MM.1S (cell line): ENCODE data around the gene CAP2.
"Not testable (repeated sequence)": the region's sequence is repeated elsewhere in the genome, so short reads cannot be mapped to it uniquely, and the experiment has no call there.

ENCODE experiments used
- DNase-seq: peaks from one replicate; pipeline ENCODE4 v3.0.0-alpha.2; 2015
- H2AFZ ChIP-seq: fragments of 300-600 bp; sonication (generic); 2 replicates; pipeline ENCODE4 v1.6.0; 2016; ENCODE audit warnings: antibody characterized with exemption, low read length
- H3F3A ChIP-seq: fragments of 300-600 bp; sonication (generic); 2 replicates; pipeline ENCODE4 v1.6.1; 2016; ENCODE audit warnings: mild to moderate bottlenecking, antibody characterized with exemption, low read length, moderate library complexity, mixed read lengths; ENCODE audit not compliant: insufficient read depth
- H3K27ac ChIP-seq: fragments of 300-600 bp; sonication (generic); 2 replicates; pipeline ENCODE4 v1.5.1; 2016; ENCODE audit warnings: mild to moderate bottlenecking, low read length
- H3K27me3 ChIP-seq: fragments of 300-600 bp; sonication (generic); replicated peaks from 2 replicates; pipeline ENCODE4 v1.6.0; 2016; ENCODE audit warnings: low read length; ENCODE audit not compliant: insufficient read depth
- H3K36me3 ChIP-seq: fragments of 300-600 bp; sonication (generic); replicated peaks from 2 replicates; pipeline ENCODE4 v1.6.1; 2016; ENCODE audit warnings: mild to moderate bottlenecking, low read length, mixed read lengths; ENCODE audit not compliant: insufficient read depth
- H3K4me1 ChIP-seq: fragments of 300-600 bp; sonication (generic); 2 replicates; pipeline ENCODE4 v1.6.1; 2016; ENCODE audit warnings: low read length, mixed read lengths
- H3K4me2 ChIP-seq: fragments of 300-600 bp; sonication (generic); 2 replicates; pipeline ENCODE4 v1.6.0; 2016; ENCODE audit warnings: low read depth, low read length
- H3K4me3 ChIP-seq: fragments of 300-600 bp; sonication (generic); 2 replicates; pipeline ENCODE4 v1.5.1; 2016; ENCODE audit warnings: low read length, mixed read lengths
- H3K79me2 ChIP-seq: fragments of 300-600 bp; sonication (generic); 2 replicates; pipeline ENCODE4 v1.6.1; 2016; ENCODE audit warnings: mixed run types, low read length, mixed read lengths
- H3K9ac ChIP-seq: fragments of 300-600 bp; sonication (generic); 2 replicates; pipeline ENCODE4 v1.6.1; 2016; ENCODE audit warnings: low read length, mixed read lengths
- H3K9me2 ChIP-seq: fragments of 300-600 bp; sonication (generic); replicated peaks from 2 replicates; pipeline ENCODE4 v1.6.1; 2016; ENCODE audit warnings: mild to moderate bottlenecking, low read length, mixed read lengths; ENCODE audit not compliant: insufficient read depth
- H3K9me3 ChIP-seq: fragments of 300-600 bp; sonication (generic); replicated peaks from 2 replicates; pipeline ENCODE4 v1.6.1; 2016; ENCODE audit warnings: mild to moderate bottlenecking, low read length, mixed read lengths; ENCODE audit not compliant: insufficient read depth
- H4K20me1 ChIP-seq: fragments of 300-600 bp; sonication (generic); 2 replicates; pipeline ENCODE4 v1.6.1; 2016; ENCODE audit warnings: mild to moderate bottlenecking, low read length, moderate library complexity, mixed read lengths; ENCODE audit not compliant: insufficient read depth
- EZH2 ChIP-seq: fragments of 300-600 bp; sonication (generic); optimal IDR thresholded peaks from 2 replicates; pipeline ENCODE3; 2017; ENCODE audit warnings: low read depth, mild to moderate bottlenecking, antibody characterized with exemption, low read length, mixed read lengths
- EZH2phosphoT487 ChIP-seq: fragments of 300-600 bp; sonication (generic); IDR thresholded peaks from 2 replicates; pipeline ENCODE4 v1.6.1; 2018; ENCODE audit warnings: antibody characterized with exemption, low read length
- TF ChIP-seq, protein P1 (sequence below): fragments of 300-600 bp; sonication (generic); IDR thresholded peaks from 2 replicates; pipeline ENCODE4 v1.5.1; 2016; ENCODE audit warnings: antibody characterized with exemption, low read length, mixed read lengths

The CAP2 gene

DNA sequence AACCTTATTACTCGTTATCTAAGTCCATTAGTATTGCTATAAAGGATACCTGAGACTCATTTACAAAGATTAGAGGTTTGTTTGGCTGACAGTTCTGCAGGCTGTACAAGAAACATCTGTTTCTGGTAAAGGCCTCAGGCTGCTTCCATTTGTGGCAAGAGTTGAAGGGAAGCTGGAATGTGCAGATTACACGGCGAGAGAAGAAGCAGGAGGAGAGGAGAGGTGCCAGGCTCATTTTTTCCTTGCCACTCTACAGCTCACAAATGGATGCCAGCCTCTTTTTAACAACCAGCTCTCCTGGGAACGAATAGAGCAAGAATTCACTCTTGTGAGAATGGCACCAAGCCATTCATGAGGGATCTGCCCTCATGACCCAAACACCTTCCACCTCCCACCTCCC lies 14.7 kb downstream of the CAP2 start:
- no peak overlapping the region for H3K9ac ChIP-seq
- no peak overlapping the region for H2AFZ ChIP-seq
- no peaks in the 10 kb centered on the region for H4K20me1 ChIP-seq
- no peak for DNase-seq
- H3K4me3 ChIP-seq, result no peak overlapping the region
- TF ChIP-seq EZH2phosphoT487, result no peak
- TF ChIP-seq, protein P1, sequence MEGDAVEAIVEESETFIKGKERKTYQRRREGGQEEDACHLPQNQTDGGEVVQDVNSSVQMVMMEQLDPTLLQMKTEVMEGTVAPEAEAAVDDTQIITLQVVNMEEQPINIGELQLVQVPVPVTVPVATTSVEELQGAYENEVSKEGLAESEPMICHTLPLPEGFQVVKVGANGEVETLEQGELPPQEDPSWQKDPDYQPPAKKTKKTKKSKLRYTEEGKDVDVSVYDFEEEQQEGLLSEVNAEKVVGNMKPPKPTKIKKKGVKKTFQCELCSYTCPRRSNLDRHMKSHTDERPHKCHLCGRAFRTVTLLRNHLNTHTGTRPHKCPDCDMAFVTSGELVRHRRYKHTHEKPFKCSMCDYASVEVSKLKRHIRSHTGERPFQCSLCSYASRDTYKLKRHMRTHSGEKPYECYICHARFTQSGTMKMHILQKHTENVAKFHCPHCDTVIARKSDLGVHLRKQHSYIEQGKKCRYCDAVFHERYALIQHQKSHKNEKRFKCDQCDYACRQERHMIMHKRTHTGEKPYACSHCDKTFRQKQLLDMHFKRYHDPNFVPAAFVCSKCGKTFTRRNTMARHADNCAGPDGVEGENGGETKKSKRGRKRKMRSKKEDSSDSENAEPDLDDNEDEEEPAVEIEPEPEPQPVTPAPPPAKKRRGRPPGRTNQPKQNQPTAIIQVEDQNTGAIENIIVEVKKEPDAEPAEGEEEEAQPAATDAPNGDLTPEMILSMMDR, result no peak
- no peak for TF ChIP-seq EZH2
- H3K4me2 ChIP-seq, result no peak overlapping the region
- H3F3A ChIP-seq, result no peaks in the 10 kb centered on the region
- no peaks in the 10 kb centered on the region for H3K79me2 ChIP-seq
- H3K27ac ChIP-seq, result no peak overlapping the region
- 0 out of 2 replicates have a peak, but pooled peaks cover 3% of the 10 kb centered on the region for H3K4me1 ChIP-seq
- H3K9me2 ChIP-seq, result no peaks in the 10 kb centered on the region
- no peaks in the 10 kb centered on the region for H3K27me3 ChIP-seq
- no peaks in the 10 kb centered on the region for H3K9me3 ChIP-seq
- H3K36me3 ChIP-seq, result no peaks in the 10 kb centered on the region

DNA sequence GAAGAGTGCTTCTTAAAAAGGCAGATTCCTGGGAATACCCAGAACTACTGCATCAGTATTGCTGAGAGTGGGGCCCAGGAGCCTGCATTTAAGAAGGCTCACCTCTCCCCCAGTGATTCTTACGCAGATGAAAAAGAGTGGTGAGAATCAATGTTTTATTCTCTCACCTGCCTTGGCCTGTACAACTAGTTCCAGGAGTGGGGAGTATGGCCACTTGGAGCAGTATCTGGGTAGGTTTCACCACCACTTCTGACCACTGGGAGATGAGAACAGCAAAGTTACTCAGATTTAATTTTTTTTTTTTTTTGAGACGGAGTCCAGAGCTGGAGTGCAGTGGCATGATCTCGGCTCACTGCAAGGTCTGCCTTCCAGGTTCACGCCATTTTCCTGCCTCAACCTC lies 16.9 kb downstream of the CAP2 start:
- no peak for TF ChIP-seq EZH2phosphoT487
- TF ChIP-seq, protein P1, result no peak
- TF ChIP-seq EZH2, result no peak
- no peaks in the 10 kb centered on the region for H4K20me1 ChIP-seq
- no peaks in the 10 kb centered on the region for H3K36me3 ChIP-seq
- H3K9me2 ChIP-seq, result no peaks in the 10 kb centered on the region
- no peaks in the 10 kb centered on the region for H3F3A ChIP-seq
- DNase-seq, result no peak
- no peaks in the 10 kb centered on the region for H3K4me1 ChIP-seq
- H3K9me3 ChIP-seq, result no peaks in the 10 kb centered on the region
- no peaks in the 10 kb centered on the region for H3K79me2 ChIP-seq
- no peaks in the 10 kb centered on the region for H3K27me3 ChIP-seq
- H3K4me3 ChIP-seq, result no peak overlapping the region
- H3K27ac ChIP-seq, result no peak overlapping the region
- H3K4me2 ChIP-seq, result no peak overlapping the region
- no peak overlapping the region for H2AFZ ChIP-seq
- H3K9ac ChIP-seq, result no peak overlapping the region

DNA sequence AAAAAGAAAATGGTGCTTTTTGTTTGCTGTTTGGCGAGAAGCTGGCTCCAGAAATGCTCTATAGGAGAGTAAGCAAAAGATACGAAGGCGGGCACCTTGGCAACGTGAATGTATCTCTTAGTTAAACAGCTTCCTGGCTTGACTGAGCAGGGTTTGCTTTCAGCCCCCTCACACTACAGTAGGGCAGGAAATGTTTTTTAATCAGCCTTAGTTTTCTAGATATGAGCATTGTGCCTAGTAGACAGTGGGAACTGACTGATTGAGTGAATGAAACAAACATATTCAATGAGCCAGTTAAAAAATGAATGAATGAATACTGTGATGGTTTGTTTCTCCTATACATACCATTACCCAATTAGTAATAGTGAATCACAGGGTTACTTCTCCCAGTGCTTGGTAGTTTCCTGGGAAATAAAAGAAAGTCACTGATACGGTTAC lies 19.9 kb downstream of the CAP2 start:
- Histone ChIP-seq H3K4me1 (no peaks in the 10 kb centered on the region), H3K4me2 (no peak overlapping the region), H3F3A (no peaks in the 10 kb centered on the region), H2AFZ (no peak overlapping the region), H3K36me3 (no peaks in the 10 kb centered on the region), H3K79me2 (no peaks in the 10 kb centered on the region), H3K9me2 (no peaks in the 10 kb centered on the region), H3K9me3 (no peaks in the 10 kb centered on the region), H3K4me3 (no peak overlapping the region), H3K9ac (no peak overlapping the region), H3K27me3 (no peaks in the 10 kb centered on the region), H3K27ac (no peak overlapping the region), H4K20me1 (no peaks in the 10 kb centered on the region)
- TF ChIP-seq EZH2phosphoT487 (no peak), EZH2 (no peak)
- TF ChIP-seq, protein P1, result no peak
- DNase-seq, result no peak

DNA sequence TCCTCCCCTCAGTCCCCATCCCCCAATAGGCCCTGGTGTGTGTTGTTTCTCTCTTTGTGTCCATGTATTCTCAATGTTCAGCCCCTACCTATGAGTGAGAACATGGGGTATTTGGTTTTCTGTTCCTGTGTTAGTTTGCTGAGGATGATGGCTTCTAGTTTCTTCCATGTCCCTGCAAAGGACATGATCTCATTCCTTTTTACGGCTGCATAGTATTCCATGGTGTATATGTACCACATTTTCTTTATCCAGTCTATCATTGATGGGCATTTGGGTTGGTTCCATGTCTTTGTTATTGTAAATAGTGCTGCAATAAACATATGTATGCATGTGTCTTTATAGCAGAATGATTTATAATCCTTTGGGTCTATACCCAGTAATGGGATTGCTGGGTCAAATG lies 21.0 kb downstream of the CAP2 start:
- H3F3A ChIP-seq, H3K9me2 ChIP-seq, H2AFZ ChIP-seq, H3K36me3 ChIP-seq, H3K9me3 ChIP-seq, H3K27ac ChIP-seq, H3K79me2 ChIP-seq, H3K4me2 ChIP-seq, H3K4me3 ChIP-seq, DNase-seq, H4K20me1 ChIP-seq, H3K9ac ChIP-seq, H3K4me1 ChIP-seq, H3K27me3 ChIP-seq: not testable (repeated sequence)
